H1 (cell line): ENCODE measurements around the gene ZFP30. TPM values are rescaled to one million over a fixed set of nuclear protein-coding genes. Genes with fewer than 3 reads are reported as not detected.
A peak's percentile ranks its signal among the peaks of the same experiment; 100 is the strongest.

ENCODE experiments used
- CTCF ChIA-PET: fragments of 300-600 bp; sonication (Branson Sonifier 250); formaldehyde crosslinking; loops from one replicate; lab custom pipeline; 2021; ENCODE audit not compliant: partially characterized antibody; lab: Charles Lee
- POLR2A ChIA-PET: fragments of 300-600 bp; sonication (Branson Sonifier 250); formaldehyde crosslinking; loops from one replicate; lab custom pipeline; 2021; ENCODE audit warnings: inconsistent platforms; ENCODE audit not compliant: partially characterized antibody; lab: Charles Lee
- DNase-seq, 2 experiments: peaks; one replicate each; pipeline versions ENCODE4 v3.0.0 to v3.0.0-alpha.2; 2010 to 2022; ENCODE audit warnings: low spot score in 2 of 2, low read depth in 1 of 2, mixed read lengths in 1 of 2
- FAIRE-seq: peaks from 2 replicates; lab custom pipeline; 2011; peaks lifted over from hg19 to GRCh38; lab: Jason Lieb, UNC
- H2AFZ ChIP-seq: 2 replicates; pipeline ENCODE4 v1.8.1; 2012; ENCODE audit warnings: low read length, inconsistent platforms
- H2AK5ac ChIP-seq: 2 replicates; pipeline ENCODE4 v1.6.1; 2013; ENCODE audit warnings: low read depth, low read length
- H2BK120ac ChIP-seq: replicated peaks from 2 replicates; pipeline ENCODE3; 2013; ENCODE audit warnings: low read depth, low read length, inconsistent platforms
- H2BK12ac ChIP-seq: 2 replicates; pipeline ENCODE4 v1.6.1; 2013; ENCODE audit warnings: low read depth, low read length
- H2BK15ac ChIP-seq: 2 replicates; pipeline ENCODE4 v1.6.1; 2013; ENCODE audit warnings: low read length
- H2BK20ac ChIP-seq: 2 replicates; pipeline ENCODE4 v1.6.1; 2013; ENCODE audit warnings: low read length
- H2BK5ac ChIP-seq: 2 replicates; pipeline ENCODE4 v1.6.1; 2013; ENCODE audit warnings: low read depth, low read length
- H3K14ac ChIP-seq: 2 replicates; pipeline ENCODE4 v1.6.1; 2013; ENCODE audit warnings: inconsistent platforms; ENCODE audit not compliant: insufficient read length
- H3K18ac ChIP-seq: 2 replicates; pipeline ENCODE4 v1.6.1; 2013; ENCODE audit warnings: low read length; ENCODE audit errors: extremely low read depth
- H3K23ac ChIP-seq: 2 replicates; pipeline ENCODE4 v1.6.1; 2013; ENCODE audit warnings: inconsistent platforms; ENCODE audit not compliant: insufficient read length
- H3K23me2 ChIP-seq: 2 replicates; pipeline ENCODE4 v1.6.1; 2013; ENCODE audit warnings: low read depth, low read length
- H3K27ac ChIP-seq: 2 replicates; pipeline ENCODE4 v1.6.1; 2011; ENCODE audit warnings: low read depth, low read length, inconsistent platforms
- H3K27me3 ChIP-seq, 4 experiments: replicated peaks in 1 of 4; 1 replicate in 1 of 4; 2 replicates in 3 of 4; pipeline versions ENCODE4 v1.6.1 to v1.8.1; 2011 to 2013; ENCODE audit warnings: low read length in 3 of 4, mild to moderate bottlenecking in 3 of 4, inconsistent platforms in 2 of 4, mixed read lengths in 2 of 4, moderate library complexity in 1 of 4; ENCODE audit not compliant: control insufficient read depth in 3 of 4, insufficient read depth in 3 of 4; ENCODE audit errors: extremely low read depth in 1 of 4
- H3K36me3 ChIP-seq, 4 experiments: 2 replicates each; pipeline versions ENCODE4 v1.6.1 to v1.8.1; 2011 to 2013; ENCODE audit warnings: mild to moderate bottlenecking in 4 of 4, low read length in 3 of 4, moderate library complexity in 2 of 4, control low read depth in 1 of 4, inconsistent platforms in 1 of 4; ENCODE audit not compliant: insufficient read depth in 4 of 4, control insufficient read depth in 2 of 4
- H3K4ac ChIP-seq: replicated peaks from 2 replicates; pipeline ENCODE3; 2013; ENCODE audit warnings: low read length, low read depth, mixed read lengths, inconsistent platforms; ENCODE audit not compliant: insufficient read length
- H3K4me1 ChIP-seq, 4 experiments: replicated peaks in 1 of 4; 1 replicate in 1 of 4; 2 replicates in 3 of 4; pipeline versions ENCODE4 v1.6.1 to v1.8.1; 2011 to 2013; ENCODE audit warnings: low read length in 3 of 4, inconsistent platforms in 2 of 4, mixed read lengths in 1 of 4; ENCODE audit not compliant: insufficient read depth in 4 of 4, control insufficient read depth in 3 of 4
- H3K4me2 ChIP-seq, 2 experiments: 2 replicates each; pipeline versions ENCODE4 v1.6.1 to v1.8.1; 2011 to 2013; ENCODE audit warnings: low read depth in 2 of 2, low read length in 2 of 2, control low read depth in 1 of 2, inconsistent platforms in 1 of 2, mild to moderate bottlenecking in 1 of 2; ENCODE audit not compliant: insufficient read depth in 1 of 2
- H3K4me3 ChIP-seq, 4 experiments: fragments of 200-600, 300-600 bp in 1 of 4; sonication (generic), shearing (Covaris generic), sonication (Bioruptor Twin) in 1 of 4; 2 replicates each; pipeline versions ENCODE4 v1.5.1 to v1.8.1; 2011 to 2016; ENCODE audit warnings: low read length in 4 of 4, low read depth in 3 of 4, control low read depth in 2 of 4, inconsistent platforms in 2 of 4, mild to moderate bottlenecking in 2 of 4, mixed read lengths in 1 of 4, moderate library complexity in 1 of 4; ENCODE audit not compliant: insufficient read depth in 2 of 4; ENCODE audit errors: extremely low read depth in 1 of 4
- H3K56ac ChIP-seq: replicated peaks from 2 replicates; pipeline ENCODE3; 2013; ENCODE audit warnings: low read depth, mild to moderate bottlenecking, mixed read lengths, low read length, inconsistent platforms; ENCODE audit not compliant: insufficient read length
- H3K79me1 ChIP-seq: 2 replicates; pipeline ENCODE4 v1.6.1; 2013; ENCODE audit warnings: low read depth, low read length, control low read depth
- H3K79me2 ChIP-seq, 2 experiments: 2 replicates each; pipeline versions ENCODE4 v1.6.1 to v1.8.1; 2012 to 2013; ENCODE audit warnings: low read length in 2 of 2, mild to moderate bottlenecking in 2 of 2, inconsistent platforms in 1 of 2; ENCODE audit not compliant: insufficient read depth in 2 of 2, control insufficient read depth in 1 of 2
- H3K9ac ChIP-seq, 4 experiments: replicated peaks in 1 of 4; 1 replicate in 1 of 4; 2 replicates in 3 of 4; pipeline versions ENCODE4 v1.6.1 to v1.8.1; 2011 to 2013; ENCODE audit warnings: low read depth in 3 of 4, low read length in 3 of 4, control low read depth in 2 of 4, mild to moderate bottlenecking in 2 of 4, moderate library complexity in 2 of 4, inconsistent platforms in 1 of 4; ENCODE audit errors: extremely low read depth in 1 of 4
- H3K9me3 ChIP-seq, 2 experiments: 2 replicates each; pipeline versions ENCODE4 v1.6.1 to v1.8.1; 2012 to 2013; ENCODE audit warnings: mild to moderate bottlenecking in 2 of 2, moderate library complexity in 2 of 2, control low read depth in 1 of 2, inconsistent platforms in 1 of 2, low read depth in 1 of 2, low read length in 1 of 2, mixed read lengths in 1 of 2; ENCODE audit not compliant: insufficient read depth in 2 of 2
- H4K20me1 ChIP-seq, 2 experiments: replicated peaks in 1 of 2; 2 replicates each; pipeline versions ENCODE3 to v1.8.1; 2011 to 2013; ENCODE audit warnings: inconsistent platforms in 2 of 2, low read length in 2 of 2, mild to moderate bottlenecking in 1 of 2; ENCODE audit not compliant: insufficient read depth in 2 of 2, control insufficient read depth in 1 of 2
- H4K5ac ChIP-seq: 2 replicates; pipeline ENCODE4 v1.6.1; 2013; ENCODE audit warnings: low read length, low read depth, mixed read lengths, inconsistent platforms; ENCODE audit not compliant: insufficient read length
- H4K8ac ChIP-seq: 2 replicates; pipeline ENCODE4 v1.8.0; 2013; ENCODE audit warnings: mild to moderate bottlenecking, moderate library complexity, low read length, inconsistent platforms; ENCODE audit not compliant: insufficient read depth; ENCODE audit errors: extremely low read depth
- H4K91ac ChIP-seq: replicated peaks from 2 replicates; pipeline ENCODE3; 2013; ENCODE audit warnings: low read length, mixed read lengths, inconsistent platforms; ENCODE audit not compliant: insufficient read length
- ASH2L ChIP-seq: fragments of 200-600, 300-600 bp; sonication (generic); IDR thresholded peaks from one replicate; pipeline ENCODE4 v1.7.1; 2017; ENCODE audit warnings: low read length
- BRCA1 ChIP-seq: IDR thresholded peaks from 2 replicates; pipeline ENCODE4 v1.6.1; 2012; ENCODE audit warnings: low read depth, low read length, improper control_type of control experiment
- CREB1 ChIP-seq: IDR thresholded peaks from 2 replicates; pipeline ENCODE4 v1.6.1; 2012; ENCODE audit warnings: inconsistent platforms
- E2F6 ChIP-seq: IDR thresholded peaks from 2 replicates; pipeline ENCODE4 v1.6.1; 2012; ENCODE audit warnings: inconsistent platforms
- FOSL1 ChIP-seq: IDR thresholded peaks from 2 replicates; pipeline ENCODE4 v1.6.1; 2011; ENCODE audit warnings: mild to moderate bottlenecking, low read depth, low read length, moderate library complexity; ENCODE audit not compliant: insufficient read depth
- NRF1 ChIP-seq: IDR thresholded peaks from 2 replicates; pipeline ENCODE4 v1.6.1; 2011; ENCODE audit warnings: mild to moderate bottlenecking, low read depth, low read length, improper control_type of control experiment
- RAD21 ChIP-seq, 2 experiments: IDR thresholded peaks in 1 of 2; conservative IDR thresholded peaks in 1 of 2; 2 replicates each; pipeline ENCODE4 v1.6.1; 2011; ENCODE audit warnings: low read depth in 2 of 2, low read length in 2 of 2, improper control_type of control experiment in 1 of 2, inconsistent platforms in 1 of 2, mild to moderate bottlenecking in 1 of 2, moderate library complexity in 1 of 2
- TEAD4 ChIP-seq: IDR thresholded peaks from 2 replicates; pipeline ENCODE4 v1.6.1; 2012; ENCODE audit warnings: low read depth, low read length, inconsistent platforms, mixed read lengths
- WGBS, 2 experiments: shearing (Covaris generic) in 1 of 2; methylation state at CpG; one replicate each; pipeline versions ENCODE4 v1.1.6 to v1.1.7; 2013 to 2015; ENCODE audit warnings: low lambda C conversion rate in 2 of 2, mixed read lengths in 2 of 2, inconsistent platforms in 1 of 2, low coverage in 1 of 2, missing lambda C conversion rate in 1 of 2; ENCODE audit not compliant: insufficient replicate concordance in 2 of 2, insufficient coverage in 1 of 2, insufficient read length in 1 of 2; ENCODE audit errors: extremely low coverage in 1 of 2, missing lambda C conversion rate in 1 of 2; 5-methylcytosine and 5-hydroxymethylcytosine counted together
- polyA plus RNA-seq, 7 experiments: library from polyadenylated mRNA; depleted of rRNA in 3 of 7; stranded (reverse) in 5 of 7; unstranded in 2 of 7; fragments of >200 nt in 5 of 7; fragments of 200-250 nt in 2 of 7; gene quantifications; 1 replicate in 5 of 7; 2 replicates in 1 of 7; 4 replicates in 1 of 7; pipeline versions ENCODE4 v1.2.1 to v1.2.3, GENCODE V29; 2011 to 2013; ENCODE audit warnings: missing spikeins in 2 of 7, mixed read lengths in 2 of 7
- total RNA-seq: library from RNA; stranded (reverse); fragmentation: NEBNext Ultra II Directional; extraction: Animal tissue kit (Norgen Biotek cat#: 25700); gene quantifications from 2 replicates; pipeline ENCODE4 v1.2.1, GENCODE V29; 2021
- TF ChIP-seq, protein P1 (sequence below): IDR thresholded peaks from 2 replicates; pipeline ENCODE4 v1.6.1; 2011; ENCODE audit warnings: low read length, improper control_type of control experiment

ZFP30 gene
- total and polyA plus RNA-seq, 2 of the 8 experiments (the other 6 are each of a cell fraction or from before 2014, with no cell fraction given), result 1.4 to 6.1 TPM

- Histone ChIP-seq H4K20me1 (no peaks in the 10 kb centered on the region), H4K91ac (peak overlapping the region; percentile 98), H3K9me3 (0 out of 4 replicates have a peak, but pooled peaks cover 2 to 3% of the 10 kb centered on the region in 2 experiments), H4K8ac (peak overlapping the region; percentile 83), H2BK20ac (no peak overlapping the region), H2BK12ac (peak overlapping the region; percentile 50; the same call in 1 of the 2 replicates), H4K5ac (peak overlapping the region; percentile 73), H3K18ac (peak overlapping the region; percentile 85; the same call in 1 of the 2 replicates), H3K4me1 (peaks cover 0 to 2% (median 0%) of the 10 kb centered on the region in 4 experiments; a peak in 2 of 7 replicates), H3K4me2 (peak overlapping the region; percentile 85 to 89), H2AK5ac (no peak overlapping the region), H3K4me3 (peak overlapping the region; percentile 58 to 90 (median 75)), H3K27ac (peak overlapping the region; percentile 39; the same call in 1 of the 2 replicates), H3K79me2 (peaks cover 0 to 14% of the 10 kb centered on the region in 2 experiments; a peak in 2 of 4 replicates), H3K9ac (peak overlapping the region in 3 of 4 experiments; percentile 52 to 62 (median 57); a peak in 5 of 7 replicates), H2AFZ (peak overlapping the region; percentile 84), H3K56ac (peak overlapping the region; percentile 46), H3K4ac (peak overlapping the region; percentile 69), H2BK15ac (peak overlapping the region; percentile 83; the same call in 1 of the 2 replicates), H3K23me2 (peaks cover 12% of the 10 kb centered on the region), H3K23ac (no peak overlapping the region), H3K27me3 (no peaks in the 10 kb centered on the region), H2BK5ac (peak overlapping the region; percentile 48; the same call in 1 of the 2 replicates), H3K36me3 (no peaks in the 10 kb centered on the region), H3K79me1 (no peaks in the 10 kb centered on the region), H2BK120ac (no peak overlapping the region), H3K14ac (no peak overlapping the region)
- 1% methylated on average over 57 of the region's 57 CpGs; no CpG with 5 or more reads in 1 of the 2 experiments for WGBS, 2 experiments
- DNase-seq (peak in 1 of 2 experiments; percentile 89), FAIRE-seq (no peak)
- POLR2A ChIA-PET, result interaction anchor here (1.3 kb wide), 3 partner anchors 8 to 149 kb away, joined by 4 to 9 read pairs (median 6); partner anchors contain the start of genes ZNF540, ZNF571 and ZNF793
- CTCF ChIA-PET, result no interaction called here
- peak; percentile 73 for TF ChIP-seq BRCA1
- peak in 1 of 2 experiments; percentile 9; a peak in 1 of 4 replicates for TF ChIP-seq RAD21 (IDR thresholded peaks at IDR 0.05 in 1 of 2, conservative IDR thresholded peaks at IDR 0.05 in 1 of 2; ENCODE audit: low read depth in 2 of 2, low read length in 2 of 2)
- peak; percentile 83 for TF ChIP-seq CREB1
- 0 out of 2 replicates have a peak, but pooled peaks have one; percentile 2 for TF ChIP-seq TEAD4
- peak; percentile 65 for TF ChIP-seq ASH2L
- TF ChIP-seq, protein P1, sequence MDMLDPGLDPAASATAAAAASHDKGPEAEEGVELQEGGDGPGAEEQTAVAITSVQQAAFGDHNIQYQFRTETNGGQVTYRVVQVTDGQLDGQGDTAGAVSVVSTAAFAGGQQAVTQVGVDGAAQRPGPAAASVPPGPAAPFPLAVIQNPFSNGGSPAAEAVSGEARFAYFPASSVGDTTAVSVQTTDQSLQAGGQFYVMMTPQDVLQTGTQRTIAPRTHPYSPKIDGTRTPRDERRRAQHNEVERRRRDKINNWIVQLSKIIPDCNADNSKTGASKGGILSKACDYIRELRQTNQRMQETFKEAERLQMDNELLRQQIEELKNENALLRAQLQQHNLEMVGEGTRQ, result peak; percentile 55; the same call in 1 of the 2 replicates
- TF ChIP-seq NRF1, result peak; percentile 47
- TF ChIP-seq FOSL1, result no peak
- TF ChIP-seq E2F6, result peak; percentile 70
Measured at GRCh38 chr19:37655689-37656371, 565 bp upstream of the ZFP30 start.
